HG02938 (cell line): ENCODE data around the gene ADAM8.
A peak's percentile ranks its signal among the peaks of the same experiment; 100 is the strongest.

ENCODE experiments used
- ATAC-seq: cut with Tn5 transposase; IDR thresholded peaks from one replicate; pipeline ENCODE4 v1.9.1; 2021; ENCODE audit warnings: mild to moderate bottlenecking, moderate library complexity; ENCODE audit not compliant: unreplicated experiment

ADAM8 gene

GRCh38 chr10:133309100-133309719 is 32.5 kb upstream of the ADAM8 start:
- ATAC-seq: peak; percentile 62

- ATAC-seq: peak; percentile 59
Measured at GRCh38 chr10:133308421-133309099, 31.9 kb upstream of the ADAM8 start, which contains the start of the genes TUBGCP2 and ZNF511. TUBGCP2 (minus strand) TSS chr10:133308872; CDS start chr10:133302941, 5,931 bp downstream. ZNF511 (plus strand) TSS chr10:133308914; CDS start chr10:133308944, 30 bp downstream.

DNA sequence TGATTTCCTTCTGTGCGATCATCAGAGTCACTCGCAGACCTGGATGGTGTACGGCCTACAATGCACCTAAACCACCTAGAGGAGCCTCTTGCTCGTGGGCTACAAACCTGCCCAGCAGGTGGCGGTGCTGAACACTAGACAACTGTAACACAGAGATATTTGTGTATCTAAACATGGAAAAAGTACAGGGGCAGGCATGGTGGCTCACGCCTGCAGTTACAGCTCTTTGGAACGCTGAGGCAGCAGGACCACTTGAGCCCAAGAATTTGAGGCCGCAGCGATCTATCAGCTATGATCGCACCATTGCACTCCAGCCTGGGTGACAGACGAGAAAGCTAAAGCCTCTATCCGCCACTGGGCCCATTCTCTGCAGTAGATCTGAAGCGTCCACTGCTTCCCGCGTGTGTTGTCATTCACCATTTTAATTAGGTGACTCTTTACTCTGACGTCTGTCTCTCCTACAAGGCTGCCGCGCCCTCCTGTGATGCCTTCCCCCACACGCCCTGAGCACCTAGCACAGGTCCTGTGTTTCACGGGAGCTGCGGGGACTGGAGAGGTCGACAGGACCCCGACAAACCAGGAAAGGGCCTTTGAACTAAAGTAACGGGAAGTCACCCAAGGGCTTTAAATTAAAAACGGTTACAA is 31.2 kb upstream of the ADAM8 start:
- ATAC-seq: peak; percentile 55

GRCh38 chr10:133306941-133307379 is 30.3 kb upstream of the ADAM8 start:
- ATAC-seq: no peak

DNA sequence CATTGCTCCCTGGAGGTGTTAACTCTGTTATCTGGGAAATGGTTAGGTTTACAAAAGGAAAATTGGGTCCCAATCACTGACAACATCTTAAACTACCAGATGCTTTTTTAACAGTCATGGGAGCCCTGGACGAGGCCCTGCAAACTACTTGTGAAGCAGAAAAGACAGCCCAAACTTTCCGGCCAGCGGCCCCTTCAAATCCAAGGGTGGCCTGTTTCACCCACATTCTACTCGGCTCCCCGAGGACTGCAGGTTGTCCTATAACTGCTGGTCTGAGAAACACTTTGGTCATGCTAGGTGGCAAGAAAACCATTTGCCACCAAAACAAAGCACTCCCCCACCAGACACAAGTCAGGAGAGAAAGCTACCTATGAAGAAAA is 29.4 kb upstream of the ADAM8 start:
- no peak for ATAC-seq

DNA sequence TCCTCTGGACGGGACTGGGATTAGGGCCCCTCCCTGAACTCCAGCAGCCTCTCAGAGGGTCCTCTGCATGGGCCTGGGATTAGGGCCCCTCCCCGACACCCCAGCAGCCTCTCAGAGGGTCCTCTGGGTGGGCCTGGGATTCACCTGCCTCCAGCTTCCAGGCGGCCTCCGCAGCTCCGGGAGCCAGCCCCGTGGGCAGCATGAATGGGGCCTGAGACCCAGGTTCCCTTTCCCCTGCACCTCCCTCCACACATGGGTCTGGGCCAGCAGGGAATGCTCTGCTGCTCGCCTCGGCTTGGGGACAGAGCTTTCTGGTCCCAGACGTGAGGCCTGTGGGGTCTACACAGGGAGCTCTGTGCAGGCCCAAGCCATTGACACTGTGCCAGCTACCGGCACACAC is 26.5 kb upstream of the ADAM8 start:
- ATAC-seq: no peak

DNA sequence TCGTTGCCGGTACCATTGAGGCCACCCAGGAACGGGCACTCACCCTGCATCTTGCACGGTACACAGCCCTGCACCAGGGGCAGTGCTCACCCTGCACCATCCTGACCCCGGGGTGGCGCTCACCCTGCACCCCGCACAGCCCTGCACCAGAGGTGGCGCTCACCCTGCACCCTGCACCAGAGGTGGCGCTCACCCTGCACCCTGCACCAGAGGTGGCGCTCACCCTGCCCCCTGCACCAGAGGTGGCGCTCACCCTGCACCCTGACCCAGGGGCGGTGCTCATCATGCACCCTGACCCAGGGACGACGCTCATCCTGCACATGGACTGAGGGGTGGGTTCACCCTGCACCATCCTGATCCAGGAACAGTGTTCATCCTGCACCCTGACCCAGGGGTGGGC is 25.6 kb upstream of the ADAM8 start:
- ATAC-seq: no peak

GRCh38 chr10:133299738-133300137 is 23.1 kb upstream of the ADAM8 start:
- ATAC-seq: no peak

- no peak for ATAC-seq
Measured at GRCh38 chr10:133299224-133299623, 22.6 kb upstream of the ADAM8 start.

GRCh38 chr10:133298466-133298865 is 21.8 kb upstream of the ADAM8 start:
- no peak for ATAC-seq

DNA sequence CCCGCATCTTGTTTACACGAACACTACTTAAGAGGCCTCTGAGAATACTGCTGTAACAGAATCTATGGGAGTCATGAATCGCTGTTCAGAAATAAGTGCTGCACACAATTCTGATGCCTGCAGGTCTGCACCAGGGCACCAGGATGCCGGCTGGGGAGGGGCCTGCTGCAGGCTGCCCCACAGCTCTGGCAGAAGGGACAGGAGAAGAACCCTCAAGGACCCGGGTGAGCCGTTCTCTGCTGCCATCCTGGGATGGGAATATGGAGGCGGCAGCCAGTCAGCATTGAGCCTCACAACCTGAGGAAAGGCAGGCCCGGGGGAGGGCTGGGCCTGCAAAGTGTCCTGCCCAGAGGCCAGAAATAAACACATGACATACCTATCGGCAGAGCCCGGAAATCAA is 20.8 kb upstream of the ADAM8 start:
- ATAC-seq: no peak

- ATAC-seq: no peak
Measured at GRCh38 chr10:133295426-133296320, 19.0 kb upstream of the ADAM8 start.

DNA sequence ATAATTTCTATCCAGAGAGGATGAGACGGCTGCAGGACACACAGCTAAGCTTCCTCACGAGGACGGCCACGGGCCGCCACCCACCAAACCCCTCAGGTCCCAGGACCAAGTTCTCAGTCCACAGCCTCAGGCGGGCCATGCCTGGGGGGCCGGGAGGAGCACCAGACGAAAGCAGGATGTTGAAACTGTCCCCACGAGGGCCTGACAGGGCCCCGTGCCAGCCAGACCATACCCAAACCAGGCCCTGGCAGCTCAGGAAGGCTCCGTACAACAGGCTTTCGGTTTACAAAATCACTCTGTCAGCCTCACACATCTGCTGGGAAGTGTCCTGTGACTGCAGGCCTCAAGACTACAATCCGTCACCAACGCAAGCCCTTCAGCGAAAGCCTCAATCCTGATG is 17.5 kb upstream of the ADAM8 start:
- no peak for ATAC-seq

DNA sequence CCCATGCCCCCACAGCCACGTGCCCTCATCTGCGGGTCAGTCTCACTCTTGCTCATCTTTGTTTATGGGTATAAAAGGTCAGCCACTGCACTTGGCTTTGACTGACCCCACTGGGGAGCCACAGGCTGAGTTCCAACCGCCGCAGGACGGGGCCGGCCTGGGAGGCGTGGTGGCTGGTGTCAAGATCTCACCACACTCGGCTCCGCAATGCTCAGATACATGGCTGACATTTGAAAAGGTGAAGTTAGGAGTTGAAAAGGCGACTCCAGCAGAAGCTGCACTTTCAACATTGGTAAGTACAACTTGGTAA is 17.1 kb upstream of the ADAM8 start:
- no peak for ATAC-seq

GRCh38 chr10:133292919-133293809 is 16.5 kb upstream of the ADAM8 start:
- no peak for ATAC-seq

DNA sequence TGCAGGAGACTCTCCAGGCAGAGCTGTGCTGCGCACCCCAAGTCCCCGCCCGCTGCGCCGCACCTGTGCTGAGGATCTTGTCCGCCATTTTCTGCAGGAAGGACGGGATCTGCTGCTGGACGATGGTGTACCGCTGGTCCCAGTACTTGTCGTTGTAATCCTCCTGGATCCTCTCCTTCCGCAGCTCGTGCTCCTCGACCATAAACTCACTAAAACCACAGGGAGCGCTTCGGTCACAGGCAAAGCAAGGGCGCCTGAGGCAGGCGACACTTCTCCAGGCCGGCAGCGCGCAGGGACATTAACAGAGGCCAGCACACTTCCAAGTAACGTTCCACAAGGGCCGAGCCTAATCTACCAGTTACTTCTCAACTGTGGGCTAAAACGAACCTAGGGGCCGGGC is 13.1 kb upstream of the ADAM8 start:
- ATAC-seq: no peak

DNA sequence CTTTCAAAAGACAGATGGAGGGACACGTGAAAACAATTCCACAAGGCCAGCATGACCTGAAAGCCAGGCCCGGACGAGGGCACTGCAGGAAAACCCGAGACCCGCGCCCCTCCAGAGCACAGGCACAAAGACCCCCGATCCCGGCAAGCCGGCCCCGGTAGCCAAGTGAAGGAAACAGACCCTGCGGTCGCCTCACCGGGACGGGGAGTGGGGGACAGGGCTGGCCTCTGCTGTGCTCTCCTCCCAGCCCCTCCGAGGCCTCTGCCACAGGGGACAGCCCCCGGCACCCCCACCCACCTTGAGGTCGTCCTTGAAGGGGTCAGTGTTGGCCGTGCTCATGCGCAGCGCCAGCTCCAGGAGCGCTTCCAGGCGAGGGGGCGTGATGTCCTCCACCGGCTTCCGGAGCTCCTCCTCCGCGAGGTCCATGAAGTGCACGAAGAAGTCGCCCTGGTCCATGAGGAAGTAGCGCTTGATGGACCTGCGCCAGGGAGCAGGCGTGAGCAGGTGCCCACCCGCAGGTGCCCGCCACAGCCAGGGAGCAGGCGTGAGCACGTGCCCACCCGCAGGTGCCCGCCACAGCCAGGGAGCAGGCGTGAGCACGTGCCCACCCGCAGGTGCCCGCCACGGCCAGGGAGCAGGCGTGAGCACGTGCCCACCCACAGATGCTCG is 11.3 kb upstream of the ADAM8 start:
- ATAC-seq: no peak

- ATAC-seq: no peak
Measured at GRCh38 chr10:133286366-133286765, 9.7 kb upstream of the ADAM8 start.

DNA sequence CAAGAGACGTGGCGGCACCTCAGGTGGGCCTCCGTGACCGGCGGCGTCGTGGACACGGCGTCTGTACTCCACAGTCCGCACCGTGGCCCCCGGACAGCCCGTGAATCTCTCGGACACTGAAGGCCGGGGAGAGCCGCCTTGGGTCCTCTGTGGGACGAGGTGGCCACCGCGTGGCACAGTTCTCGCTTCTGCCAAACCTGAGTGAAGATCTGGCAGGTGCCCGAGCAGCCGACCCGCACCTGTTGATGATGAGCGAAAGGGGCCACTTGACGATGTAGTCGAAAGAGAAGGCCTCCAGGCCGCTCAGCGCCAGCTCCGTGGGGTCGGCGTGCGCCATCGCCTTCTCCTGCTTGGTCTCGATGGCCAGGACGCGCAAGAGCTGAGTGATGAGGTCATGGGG is 8.5 kb upstream of the ADAM8 start:
- no peak for ATAC-seq

DNA sequence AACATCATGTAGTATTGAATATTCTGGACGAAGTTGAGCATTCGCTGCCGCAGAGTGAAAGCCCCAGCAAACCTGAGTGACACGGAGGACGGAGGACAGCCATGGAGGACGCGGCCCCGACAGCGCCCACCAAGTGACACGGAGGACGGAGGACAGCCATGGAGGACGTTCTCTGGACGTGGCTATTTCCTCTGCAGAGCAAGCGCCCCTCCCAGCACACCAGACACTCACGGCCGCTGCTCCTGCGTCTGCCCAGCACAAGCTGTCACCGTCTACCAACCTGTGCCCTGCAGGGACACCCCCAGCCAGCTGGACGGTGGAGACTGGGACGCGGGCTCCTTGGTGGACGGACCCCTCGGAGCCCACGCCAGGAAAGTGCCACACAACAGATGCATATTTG is 7.3 kb upstream of the ADAM8 start:
- no peak for ATAC-seq
